ENCODE measurements around the gene OTOG.

DNA sequence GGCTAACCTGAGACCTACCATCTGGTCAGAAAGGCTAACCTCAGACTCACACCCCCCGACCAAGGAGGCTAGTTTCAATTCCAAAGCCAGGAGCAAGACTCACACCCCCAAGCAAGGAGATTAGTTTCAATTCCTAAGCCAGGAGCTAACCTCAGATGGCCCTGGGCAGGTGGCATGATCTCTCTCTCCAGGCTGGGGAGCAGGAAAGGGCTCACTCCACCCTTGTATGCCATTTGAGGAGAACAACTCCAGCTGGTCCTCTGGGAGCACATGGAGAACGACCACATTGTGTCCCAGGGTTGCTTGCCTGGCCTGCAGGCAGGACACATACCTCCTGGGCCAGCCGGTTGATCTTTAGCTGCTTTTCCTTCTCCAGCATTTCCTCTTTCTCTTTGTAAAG is 35.5 kb upstream of the OTOG start:
- no peak for TF ChIP-seq CTCF (IDR thresholded peaks at IDR 0.05)
- TF ChIP-seq POLR2A (IDR thresholded peaks at IDR 0.05), result no peak
- no peak for TF ChIP-seq POLR2AphosphoS5 (IDR thresholded peaks at IDR 0.05; ENCODE audit: insufficient read depth in 1 of 2, low read depth in 1 of 2)

Data from vagina (tissue), 2 donors.